ENCODE results near the gene TBC1D22A. TPM values are rescaled to one million over a fixed set of nuclear protein-coding genes. Genes with fewer than 3 reads are reported as not detected.

Gene TBC1D22A
- total RNA-seq, 1 donor from 2014 or later: 23.2 TPM

GRCh38 chr22:46979506-46979905 lies 217.1 kb downstream of the TBC1D22A start:
- H3K4me3 Mint-ChIP-seq (ENCODE audit: low read depth): no peak overlapping the region
- no peak for DNase-seq (ENCODE audit: low spot score, unreplicated experiment)
- H3K4me1 Mint-ChIP-seq (ENCODE audit: low read depth): no peaks in the 10 kb centered on the region
- H3K36me3 Mint-ChIP-seq (ENCODE audit: insufficient read depth): peaks cover 27% of the 10 kb centered on the region
- peaks cover 3% of the 10 kb centered on the region for H3K9me3 Mint-ChIP-seq (ENCODE audit: low read depth)
- H3K27ac Mint-ChIP-seq: no peak overlapping the region
- TF ChIP-seq, protein P1, sequence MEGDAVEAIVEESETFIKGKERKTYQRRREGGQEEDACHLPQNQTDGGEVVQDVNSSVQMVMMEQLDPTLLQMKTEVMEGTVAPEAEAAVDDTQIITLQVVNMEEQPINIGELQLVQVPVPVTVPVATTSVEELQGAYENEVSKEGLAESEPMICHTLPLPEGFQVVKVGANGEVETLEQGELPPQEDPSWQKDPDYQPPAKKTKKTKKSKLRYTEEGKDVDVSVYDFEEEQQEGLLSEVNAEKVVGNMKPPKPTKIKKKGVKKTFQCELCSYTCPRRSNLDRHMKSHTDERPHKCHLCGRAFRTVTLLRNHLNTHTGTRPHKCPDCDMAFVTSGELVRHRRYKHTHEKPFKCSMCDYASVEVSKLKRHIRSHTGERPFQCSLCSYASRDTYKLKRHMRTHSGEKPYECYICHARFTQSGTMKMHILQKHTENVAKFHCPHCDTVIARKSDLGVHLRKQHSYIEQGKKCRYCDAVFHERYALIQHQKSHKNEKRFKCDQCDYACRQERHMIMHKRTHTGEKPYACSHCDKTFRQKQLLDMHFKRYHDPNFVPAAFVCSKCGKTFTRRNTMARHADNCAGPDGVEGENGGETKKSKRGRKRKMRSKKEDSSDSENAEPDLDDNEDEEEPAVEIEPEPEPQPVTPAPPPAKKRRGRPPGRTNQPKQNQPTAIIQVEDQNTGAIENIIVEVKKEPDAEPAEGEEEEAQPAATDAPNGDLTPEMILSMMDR (IDR thresholded peaks at IDR 0.05; ENCODE audit: unreplicated experiment): no peak
- no peaks in the 10 kb centered on the region for H3K27me3 Mint-ChIP-seq

DNA sequence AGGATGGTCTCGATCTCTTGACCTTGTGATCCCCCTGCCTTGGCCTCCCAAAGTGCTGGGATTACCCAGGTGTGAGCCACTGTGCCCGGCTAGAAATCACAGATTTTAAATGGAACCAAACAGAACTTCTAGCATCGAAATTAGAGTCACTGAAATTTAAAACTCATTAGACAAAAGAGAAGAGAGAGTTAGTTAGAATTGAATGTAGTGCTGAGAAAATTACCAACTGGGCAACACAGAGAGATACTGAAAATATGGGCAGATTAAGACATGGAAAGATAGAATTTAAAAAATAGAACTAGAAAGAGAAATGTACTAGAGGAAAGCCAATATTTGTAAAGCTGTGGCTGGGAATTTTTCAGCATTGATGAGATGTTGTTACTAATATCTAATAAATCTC lies 217.9 kb downstream of the TBC1D22A start:
- Mint-ChIP-seq H3K27me3 (no peaks in the 10 kb centered on the region), H3K9me3 (ENCODE audit: low read depth) (peaks cover 3% of the 10 kb centered on the region), H3K27ac (no peak overlapping the region), H3K36me3 (ENCODE audit: insufficient read depth) (peaks cover 24% of the 10 kb centered on the region), H3K4me1 (ENCODE audit: low read depth) (no peaks in the 10 kb centered on the region), H3K4me3 (ENCODE audit: low read depth) (no peak overlapping the region)
- TF ChIP-seq, protein P1 (IDR thresholded peaks at IDR 0.05; ENCODE audit: unreplicated experiment): no peak
- DNase-seq (ENCODE audit: low spot score, unreplicated experiment): no peak

DNA sequence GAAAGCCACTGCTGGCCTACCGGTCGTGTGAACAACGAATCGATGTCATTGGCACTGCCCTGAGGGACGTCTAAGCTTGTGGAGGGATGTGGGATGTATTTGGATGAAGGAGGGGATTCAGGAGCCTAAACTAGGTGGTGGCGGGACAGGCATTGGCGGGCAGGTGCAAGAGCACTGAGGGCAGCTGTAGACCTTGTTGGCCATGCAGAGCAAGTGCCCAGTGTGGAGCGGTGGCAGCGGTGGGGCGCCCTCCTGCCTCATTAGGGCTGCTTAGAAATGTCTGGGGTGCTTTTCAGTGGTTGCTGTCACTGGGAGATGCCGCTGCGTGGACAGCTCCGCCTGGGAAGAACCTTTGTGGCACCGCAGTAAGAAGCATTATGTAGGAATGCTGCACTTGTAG lies 220.2 kb downstream of the TBC1D22A start:
- Mint-ChIP-seq H3K36me3 (ENCODE audit: insufficient read depth) (peaks cover 13% of the 10 kb centered on the region), H3K27ac (no peak overlapping the region), H3K9me3 (ENCODE audit: low read depth) (no peaks in the 10 kb centered on the region), H3K27me3 (no peaks in the 10 kb centered on the region), H3K4me1 (ENCODE audit: low read depth) (no peaks in the 10 kb centered on the region), H3K4me3 (ENCODE audit: low read depth) (no peak overlapping the region)
- TF ChIP-seq, protein P1 (IDR thresholded peaks at IDR 0.05; ENCODE audit: unreplicated experiment): no peak
- DNase-seq (ENCODE audit: low spot score, unreplicated experiment): no peak

DNA sequence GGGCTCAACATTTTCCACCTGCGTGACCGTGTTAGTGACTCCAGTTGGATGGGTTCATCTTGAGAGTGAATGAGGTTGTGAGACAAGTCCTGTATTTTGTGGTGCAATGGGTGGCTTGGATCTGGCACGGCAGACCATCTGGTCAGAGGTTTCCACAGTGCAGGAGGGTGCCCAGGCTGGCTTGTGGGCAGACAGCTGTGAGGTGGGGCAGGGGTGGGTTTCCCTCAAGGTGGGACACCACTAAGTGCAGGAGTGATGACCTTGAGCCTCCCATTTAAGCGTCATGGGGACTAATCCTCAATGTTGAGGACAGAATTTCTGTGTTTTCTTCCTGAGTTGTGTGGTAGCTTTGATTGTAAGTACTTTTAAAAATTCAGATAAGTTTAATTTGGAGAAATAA lies 220.6 kb downstream of the TBC1D22A start:
- Mint-ChIP-seq H3K27ac (no peak overlapping the region), H3K4me3 (ENCODE audit: low read depth) (no peak overlapping the region), H3K4me1 (ENCODE audit: low read depth) (no peaks in the 10 kb centered on the region), H3K9me3 (ENCODE audit: low read depth) (no peaks in the 10 kb centered on the region), H3K36me3 (ENCODE audit: insufficient read depth) (peaks cover 13% of the 10 kb centered on the region), H3K27me3 (no peaks in the 10 kb centered on the region)
- TF ChIP-seq, protein P1 (IDR thresholded peaks at IDR 0.05; ENCODE audit: unreplicated experiment): no peak
- DNase-seq (ENCODE audit: low spot score, unreplicated experiment): no peak

GRCh38 chr22:46984751-46985506 lies 222.5 kb downstream of the TBC1D22A start:
- TF ChIP-seq, protein P1 (IDR thresholded peaks at IDR 0.05; ENCODE audit: unreplicated experiment): no peak
- Mint-ChIP-seq H3K27me3 (no peaks in the 10 kb centered on the region), H3K4me3 (ENCODE audit: low read depth) (no peak overlapping the region), H3K9me3 (ENCODE audit: low read depth) (no peaks in the 10 kb centered on the region), H3K4me1 (ENCODE audit: low read depth) (no peaks in the 10 kb centered on the region), H3K27ac (no peak overlapping the region), H3K36me3 (ENCODE audit: insufficient read depth) (peaks cover 7% of the 10 kb centered on the region)
- DNase-seq (ENCODE audit: low spot score, unreplicated experiment): no peak

All from progenitor cell of endocrine pancreas (in vitro differentiated cells).